CMK (cell line): ENCODE measurements around the gene REC114.
"Not testable (repeated sequence)": the region's sequence is repeated elsewhere in the genome, so short reads cannot be mapped to it uniquely, and the experiment has no call there.

Experiments
- DNase-seq: peaks from one replicate; pipeline ENCODE4 v3.0.0-alpha.2; 2010; ENCODE audit warnings: low read depth

Gene REC114

GRCh38 chr15:73442968-73443367 lies at the start of gene REC114:
Gene REC114 (plus strand): TSS chr15:73443164. CDS start chr15:73443186, 22 bp downstream.
- DNase-seq: no peak

DNA sequence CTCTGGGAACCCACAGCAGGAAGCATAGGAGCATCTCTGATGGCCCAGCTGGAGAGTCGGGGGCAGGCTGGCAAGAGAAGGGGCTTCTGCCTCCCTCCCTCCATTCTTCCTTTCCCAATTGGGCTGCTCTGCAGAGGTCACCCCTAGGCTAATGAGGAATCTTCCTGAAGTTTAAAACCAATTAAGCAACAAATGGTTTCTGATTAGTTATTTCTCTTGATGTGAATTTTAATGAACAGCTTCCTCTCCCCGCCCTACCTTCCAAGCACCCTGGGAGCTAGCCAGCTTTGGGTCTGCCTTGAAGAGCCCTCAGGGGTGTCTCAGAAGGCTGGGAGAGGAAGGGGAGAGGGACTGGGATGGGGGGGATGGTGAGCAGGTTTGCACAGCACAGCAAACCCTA lies 49.6 kb upstream of the REC114 start:
- DNase-seq: no peak

DNA sequence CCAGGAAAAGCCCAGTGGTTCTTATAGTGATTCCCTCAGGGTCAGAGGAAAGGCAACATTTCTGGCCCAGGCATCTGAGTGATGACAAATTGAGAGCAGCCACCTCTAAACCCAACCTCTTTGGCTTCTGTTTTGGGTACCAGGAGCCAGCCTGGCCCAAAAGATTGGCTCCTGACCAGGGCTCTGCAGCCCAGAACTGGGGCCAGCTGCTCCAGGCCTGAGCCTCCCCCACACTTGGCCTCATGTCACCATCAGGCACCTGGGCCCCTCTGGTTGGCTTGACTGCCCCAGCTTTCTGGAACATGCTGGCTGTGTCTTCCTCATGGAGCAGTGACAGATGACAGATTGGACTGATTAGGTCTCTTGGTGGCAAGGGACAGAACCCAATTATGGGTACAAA lies 48.2 kb upstream of the REC114 start:
- no peak for DNase-seq

GRCh38 chr15:73395671-73396070 lies 47.3 kb upstream of the REC114 start:
- DNase-seq: no peak

- DNase-seq: no peak
These were observed 45.5 kb upstream of the REC114 start for GRCh38 chr15:73397461-73397860.

DNA sequence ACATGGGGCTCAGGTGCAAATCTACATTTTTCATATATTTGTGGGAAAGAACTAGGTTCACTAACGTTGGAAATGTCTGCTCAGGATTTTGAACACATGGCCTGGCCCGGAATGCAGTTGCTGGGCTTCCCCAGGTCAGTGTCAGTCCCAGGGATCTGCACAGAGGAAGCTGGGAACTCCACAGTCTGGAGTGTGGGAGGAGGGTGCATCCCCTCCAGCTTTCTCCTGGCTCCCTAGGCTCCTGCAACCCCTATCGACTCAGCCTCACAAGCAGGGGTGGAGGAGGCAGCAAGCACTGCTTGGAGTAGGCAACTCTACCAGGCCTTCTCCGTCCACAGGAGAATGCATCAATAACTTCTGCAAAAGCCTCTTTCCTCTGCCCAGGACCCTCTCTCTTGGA lies 44.1 kb upstream of the REC114 start:
- no peak for DNase-seq

DNA sequence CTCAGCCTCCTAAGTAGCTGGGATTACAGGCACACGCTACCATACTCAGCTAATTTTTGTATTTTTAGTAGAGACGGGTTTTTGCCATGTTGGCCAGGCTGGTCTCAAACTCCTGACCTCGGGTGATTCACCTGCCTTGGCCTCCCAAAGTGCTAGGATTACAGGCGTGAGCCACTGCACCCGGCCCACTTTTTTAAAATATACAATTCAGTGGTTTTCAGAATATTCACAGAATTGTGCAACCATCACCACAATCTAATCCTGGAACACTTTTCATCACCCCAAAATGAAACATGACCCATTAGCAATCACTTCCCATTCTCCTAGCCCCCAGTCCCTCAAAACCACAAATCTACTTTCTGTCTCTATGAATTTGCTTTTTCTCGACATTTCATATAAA lies 42.7 kb upstream of the REC114 start:
- not testable (repeated sequence) for DNase-seq

DNA sequence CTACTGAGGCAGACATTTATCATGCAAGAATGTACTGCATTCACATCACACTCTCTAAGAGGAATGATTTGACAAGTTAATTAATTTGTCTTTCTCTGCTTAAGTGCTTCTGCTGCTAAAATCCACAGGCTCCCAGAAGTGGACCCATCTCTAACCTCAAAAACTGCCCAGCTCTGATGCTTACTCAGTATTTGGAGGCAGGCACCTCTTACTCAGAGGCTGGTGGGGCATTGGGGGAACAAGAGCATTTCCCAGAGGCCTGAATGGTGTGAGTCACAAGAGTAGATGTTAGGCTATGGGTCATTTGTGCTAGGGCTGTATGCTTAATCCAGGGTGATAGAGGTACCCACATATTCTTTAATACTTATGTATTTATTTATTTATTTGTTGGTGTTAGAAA lies 39.8 kb upstream of the REC114 start:
- DNase-seq: no peak

- no peak for DNase-seq
These were observed 28.1 kb upstream of the REC114 start for GRCh38 chr15:73414876-73415275.

GRCh38 chr15:73424506-73424905 lies 18.5 kb upstream of the REC114 start:
- DNase-seq: no peak

GRCh38 chr15:73425510-73425909 lies 17.5 kb upstream of the REC114 start:
- no peak for DNase-seq

DNA sequence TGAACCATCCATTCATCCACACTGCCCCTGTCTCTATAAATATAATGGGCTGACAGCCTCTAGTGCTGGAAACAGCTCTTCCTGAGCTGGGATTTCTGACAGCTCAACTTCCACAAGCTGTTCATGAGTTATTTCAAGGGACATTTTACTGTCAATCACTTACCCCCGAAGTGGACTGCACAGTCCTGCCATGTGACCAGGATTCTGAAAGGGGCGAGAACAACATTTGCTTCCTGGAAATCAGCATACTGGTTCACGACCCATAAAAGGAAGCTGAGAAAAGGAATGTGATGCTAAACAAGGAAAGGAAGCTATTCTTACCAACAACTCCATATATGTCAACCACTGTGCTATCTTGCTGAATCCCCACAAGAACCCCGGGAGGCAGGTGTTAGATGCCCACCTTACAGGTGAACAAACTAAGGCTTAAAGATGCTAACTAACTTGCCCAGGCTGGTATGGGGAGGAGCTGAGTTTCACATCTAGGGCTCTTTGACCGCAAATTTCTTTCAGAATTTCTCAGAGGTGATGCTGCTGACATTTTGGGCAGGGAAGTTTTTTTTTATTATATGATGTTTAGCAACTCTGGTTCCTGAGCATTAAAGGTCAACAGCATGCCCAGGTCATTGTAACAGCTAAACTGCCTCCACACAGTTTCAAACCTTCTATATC lies 16.5 kb upstream of the REC114 start:
- DNase-seq: no peak

GRCh38 chr15:73431329-73431728 lies 11.6 kb upstream of the REC114 start:
- not testable (repeated sequence) for DNase-seq

- no peak for DNase-seq
These were observed 9.1 kb upstream of the REC114 start for GRCh38 chr15:73433873-73434272.

DNA sequence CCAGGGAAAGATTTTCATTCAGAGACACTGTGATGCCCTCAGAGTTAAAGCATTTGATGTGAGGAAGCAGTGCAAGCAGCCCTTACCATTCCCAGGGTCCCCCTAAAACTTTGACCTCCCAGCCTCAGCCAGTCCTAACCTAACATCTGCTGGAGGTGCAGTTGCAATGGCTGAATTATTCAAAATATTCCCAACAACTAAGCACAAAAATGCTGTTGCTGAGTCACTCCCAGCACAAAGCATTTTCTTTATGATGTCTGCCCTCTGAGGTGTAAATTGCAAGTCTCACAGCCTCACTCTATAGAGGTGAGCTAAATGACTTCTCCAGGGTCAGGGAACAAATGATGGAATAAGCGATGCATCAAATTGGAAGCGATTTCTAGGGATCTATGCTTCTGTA lies 6.4 kb upstream of the REC114 start:
- DNase-seq: no peak

DNA sequence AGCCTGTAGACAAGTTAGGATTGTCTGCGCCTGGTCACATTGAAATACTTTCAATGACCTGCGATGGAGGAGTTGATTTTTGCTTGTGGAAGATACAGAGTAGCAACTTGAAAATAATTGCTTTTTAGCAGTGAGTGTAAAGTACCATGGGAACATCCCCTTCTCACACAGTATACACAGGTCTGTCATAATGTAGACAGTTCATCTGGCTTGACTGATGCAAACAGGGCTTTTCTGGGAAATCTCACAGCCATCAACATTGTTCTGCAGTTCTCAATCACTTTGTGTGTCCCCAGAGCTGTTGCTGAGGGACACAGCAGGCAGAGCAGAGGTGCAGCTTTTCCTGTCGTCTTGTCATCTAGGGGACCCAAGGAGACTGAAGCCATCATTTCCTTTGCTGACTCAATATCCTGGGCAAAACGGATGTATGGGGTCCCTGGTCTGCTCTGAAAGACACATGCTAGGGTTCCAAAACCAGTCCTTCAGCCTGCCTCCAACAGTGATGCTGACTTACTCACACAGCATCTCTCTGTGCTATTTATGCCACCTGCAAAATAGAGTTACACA lies 5.3 kb upstream of the REC114 start:
- no peak for DNase-seq

GRCh38 chr15:73438651-73439050 lies 4.3 kb upstream of the REC114 start:
- no peak for DNase-seq

DNA sequence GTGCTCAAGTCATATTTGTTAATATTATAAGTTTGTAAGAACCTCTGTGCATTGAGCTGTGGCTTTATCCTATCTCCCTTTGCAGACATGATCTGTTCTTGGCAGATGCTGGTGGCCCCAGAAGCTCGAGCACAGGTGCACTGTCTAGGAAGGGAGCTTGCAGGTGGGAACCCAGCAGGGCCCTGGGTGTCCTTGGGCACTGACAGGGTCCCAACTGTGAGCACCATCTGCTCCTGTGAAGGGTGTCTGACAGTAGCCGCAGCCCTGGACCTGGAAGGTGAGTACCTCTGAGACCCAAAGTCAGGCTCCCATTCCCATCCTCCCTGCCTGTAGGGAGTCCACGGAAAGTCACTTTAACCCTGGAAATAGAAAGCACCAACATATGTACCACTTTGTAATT lies 2.4 kb upstream of the REC114 start:
- no peak for DNase-seq

- DNase-seq: no peak
These were observed 543 bp upstream of the REC114 start for GRCh38 chr15:73442421-73442820.

DNA sequence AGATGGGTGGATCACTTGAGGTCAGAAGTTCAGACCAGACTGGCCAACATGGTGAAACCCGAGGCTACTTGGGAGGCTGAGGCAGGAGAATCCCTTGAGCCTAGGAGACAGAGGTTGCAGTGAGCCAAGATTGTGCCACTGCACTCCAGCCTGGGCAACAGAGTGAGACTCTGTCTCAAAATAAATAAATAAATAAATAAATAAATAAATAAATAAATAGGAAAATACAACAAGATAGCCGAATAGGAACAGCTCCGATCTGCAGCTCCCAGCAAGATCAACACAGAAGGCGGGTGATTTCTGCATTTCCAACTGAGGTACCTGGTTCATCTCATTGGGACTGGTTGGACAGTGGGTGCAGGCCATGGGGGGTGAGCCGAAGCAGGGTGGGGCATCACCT lies 4.5 kb downstream of the REC114 start:
- not testable (repeated sequence) for DNase-seq

- not testable (repeated sequence) for DNase-seq
These were observed 5.3 kb downstream of the REC114 start for GRCh38 chr15:73448158-73448758.

DNA sequence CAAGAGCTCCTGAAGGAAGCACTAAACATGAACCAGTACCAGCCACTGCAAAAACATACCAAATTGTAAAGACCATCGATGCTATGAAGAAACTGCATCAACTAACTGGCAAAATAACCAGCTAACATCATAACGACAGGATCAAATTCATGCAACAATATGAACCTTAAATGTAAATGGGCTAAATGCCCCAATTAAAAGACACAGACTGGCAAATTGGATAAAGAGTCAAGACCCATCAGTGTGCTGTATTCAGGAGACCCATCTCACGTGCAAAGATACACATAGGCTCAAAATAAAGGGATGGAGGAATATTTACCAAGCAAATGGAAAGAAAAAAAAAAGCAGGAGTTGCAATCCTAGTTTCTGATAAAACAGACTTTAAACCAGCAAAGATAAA lies 7.0 kb downstream of the REC114 start:
- not testable (repeated sequence) for DNase-seq

GRCh38 chr15:73454096-73454495 lies 11.1 kb downstream of the REC114 start:
- no peak for DNase-seq

DNA sequence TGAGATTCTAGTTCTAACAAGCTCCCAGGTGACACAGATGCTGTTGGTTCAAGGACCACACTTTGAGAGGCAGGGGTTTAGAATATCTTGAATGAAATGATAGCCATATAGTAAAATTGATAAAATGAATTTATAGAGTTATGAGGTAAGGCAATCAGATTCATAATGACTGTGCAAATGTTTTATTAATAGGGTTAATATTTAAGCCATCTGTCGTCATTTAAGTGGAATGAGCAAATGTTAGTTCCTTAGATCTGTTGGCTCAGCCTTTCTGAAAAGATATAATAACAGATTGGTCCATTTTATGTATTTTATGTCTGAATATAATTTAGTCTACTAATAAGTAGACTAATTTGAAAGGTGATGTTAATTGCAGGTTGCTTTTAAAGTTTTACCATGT lies 12.9 kb downstream of the REC114 start:
- no peak for DNase-seq
